AG20443 (cell line): ENCODE data around the gene GALNT2.

Experiments used
- DNase-seq: peaks from one replicate; pipeline ENCODE4 v3.0.0; 2012; ENCODE audit warnings: low spot score, mixed read lengths

Gene GALNT2

DNA sequence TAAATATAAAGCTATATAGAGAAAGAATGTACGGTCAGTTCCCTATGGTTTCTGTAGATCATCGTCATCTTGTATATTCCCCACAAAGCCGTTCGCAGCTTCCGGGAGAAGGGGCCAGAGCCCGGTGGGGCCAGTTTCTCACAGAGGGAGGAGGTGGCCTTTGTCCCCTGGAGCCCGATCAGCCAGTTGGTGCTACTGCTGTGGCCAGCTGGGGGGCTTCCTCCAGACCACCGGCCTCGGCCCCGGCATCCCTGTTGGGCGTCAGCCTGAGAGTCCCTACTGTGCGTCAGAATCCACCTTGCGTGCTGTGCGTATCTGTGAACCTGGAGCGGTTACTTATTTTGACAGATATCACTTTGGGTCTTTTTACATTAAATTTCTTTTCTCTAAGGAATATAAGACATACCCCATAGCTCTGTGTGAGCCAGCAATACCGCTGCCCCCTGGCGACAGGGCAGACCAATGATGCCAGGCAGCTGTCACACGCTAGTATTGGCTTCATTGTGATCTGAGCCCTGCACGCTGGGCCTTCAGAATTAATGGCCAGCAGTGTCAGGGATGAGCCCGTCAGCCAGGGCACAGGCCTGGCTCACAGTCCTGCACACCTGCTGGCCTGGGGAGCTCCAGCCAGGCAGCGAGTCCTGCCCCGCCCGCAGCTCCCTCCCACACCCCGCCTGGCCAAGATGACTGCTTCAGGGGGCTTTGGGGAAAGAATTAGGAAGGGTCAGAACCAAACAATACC is 213.2 kb downstream of the GALNT2 start:
- DNase-seq = no peak

DNA sequence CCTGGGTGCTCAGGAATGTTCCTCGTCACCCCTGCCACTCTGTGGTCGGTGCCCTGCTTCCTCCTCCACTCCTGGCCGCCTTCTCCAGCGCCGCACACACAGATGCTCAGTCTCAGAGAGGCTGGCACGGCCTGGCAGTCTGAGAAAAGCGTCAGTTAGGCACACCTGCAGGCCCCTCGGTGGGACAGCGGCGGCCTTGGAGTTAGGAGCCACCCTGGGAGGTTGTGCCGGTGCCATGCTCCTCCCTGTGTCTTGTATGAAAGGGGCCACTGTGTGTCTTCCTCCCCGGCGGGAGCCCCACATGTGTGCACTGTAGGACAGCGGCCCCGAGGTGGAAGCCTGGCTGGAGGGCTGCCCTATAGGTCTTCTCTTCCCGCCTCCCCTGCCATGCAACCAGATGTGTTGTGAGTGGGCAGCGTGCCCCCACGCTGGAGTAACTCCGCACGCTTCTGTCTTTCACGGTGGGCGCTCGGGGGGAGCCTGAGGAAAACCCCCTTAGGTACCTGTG is 213.9 kb downstream of the GALNT2 start:
- no peak for DNase-seq

DNA sequence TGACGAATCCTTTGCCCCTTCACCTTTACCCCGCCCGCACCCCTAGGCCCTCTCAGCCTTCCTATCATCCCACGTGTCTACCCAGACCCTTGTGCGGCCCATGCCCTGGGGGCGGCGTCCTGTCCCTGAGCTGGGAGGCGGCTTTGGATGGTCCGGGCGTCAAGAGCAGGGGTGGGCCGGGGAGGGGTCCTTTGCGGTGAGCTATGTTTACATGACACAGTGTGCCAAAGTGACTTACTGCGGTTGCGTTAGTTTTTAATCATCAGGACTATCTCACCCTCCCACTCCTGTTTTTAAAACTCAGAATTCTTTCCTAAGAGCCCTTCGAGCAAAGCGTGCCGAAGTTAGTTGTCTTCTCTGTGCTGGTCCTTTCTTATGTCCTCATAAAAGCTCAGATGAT is 214.5 kb downstream of the GALNT2 start:
- no peak for DNase-seq

DNA sequence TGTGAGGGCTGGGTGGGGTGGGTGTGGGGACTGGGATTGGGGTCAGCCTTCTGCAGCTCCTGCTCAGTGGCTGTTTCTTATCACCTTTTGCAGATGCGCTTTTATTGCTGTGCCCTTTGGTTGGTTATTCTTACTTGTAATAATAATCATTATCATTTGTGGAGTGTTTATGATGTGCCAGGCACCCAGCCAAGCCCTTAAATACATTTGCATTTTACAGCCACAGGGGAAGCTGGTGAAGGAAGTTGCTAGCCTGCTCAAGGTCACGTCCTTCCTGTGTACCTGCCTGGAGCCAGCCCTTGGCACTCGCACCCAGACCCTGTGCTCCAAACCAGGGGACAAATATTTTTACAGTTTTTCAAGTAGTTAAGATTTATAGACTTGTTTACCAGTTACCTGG is 215.1 kb downstream of the GALNT2 start:
- DNase-seq = no peak

DNA sequence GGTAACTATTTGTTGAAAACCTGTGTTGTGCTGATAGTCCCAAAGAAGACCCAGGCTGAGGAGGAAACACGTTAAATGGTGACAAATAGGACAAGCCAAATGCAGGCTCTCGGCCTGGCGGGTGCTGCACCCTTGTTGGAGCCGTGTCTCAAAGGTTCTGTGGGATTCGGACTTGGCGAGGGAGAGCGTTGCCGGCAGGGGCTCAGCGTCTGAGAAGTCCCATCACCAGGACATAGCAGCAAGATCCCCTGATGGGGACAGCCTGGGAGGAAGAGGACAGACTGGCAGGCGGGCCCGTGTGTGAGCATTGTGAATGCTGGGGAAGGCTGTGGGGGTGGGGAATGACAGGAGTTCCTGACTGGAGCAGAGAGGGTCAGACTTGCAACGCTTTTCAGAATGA is 216.6 kb downstream of the GALNT2 start:
- DNase-seq = no peak

DNA sequence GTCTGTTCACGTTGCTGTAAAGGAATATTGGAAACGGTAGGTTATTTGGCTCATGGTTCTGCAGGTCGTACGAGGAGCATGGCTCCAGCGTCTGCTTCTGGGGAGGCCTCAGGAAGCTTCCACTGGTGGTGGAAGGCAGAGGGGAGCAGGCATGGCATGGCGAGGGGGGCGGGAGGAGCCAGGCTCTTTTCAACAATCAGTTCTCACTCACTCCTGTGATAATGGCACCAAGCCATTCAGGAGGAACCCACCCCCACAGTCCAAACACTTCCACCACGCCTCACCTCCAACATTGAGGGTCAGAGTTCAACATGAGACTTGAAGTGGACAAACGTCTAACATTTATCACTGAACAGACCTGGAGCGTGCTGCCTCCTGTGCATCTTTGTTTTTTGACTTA is 217.9 kb downstream of the GALNT2 start:
- no peak for DNase-seq

DNA sequence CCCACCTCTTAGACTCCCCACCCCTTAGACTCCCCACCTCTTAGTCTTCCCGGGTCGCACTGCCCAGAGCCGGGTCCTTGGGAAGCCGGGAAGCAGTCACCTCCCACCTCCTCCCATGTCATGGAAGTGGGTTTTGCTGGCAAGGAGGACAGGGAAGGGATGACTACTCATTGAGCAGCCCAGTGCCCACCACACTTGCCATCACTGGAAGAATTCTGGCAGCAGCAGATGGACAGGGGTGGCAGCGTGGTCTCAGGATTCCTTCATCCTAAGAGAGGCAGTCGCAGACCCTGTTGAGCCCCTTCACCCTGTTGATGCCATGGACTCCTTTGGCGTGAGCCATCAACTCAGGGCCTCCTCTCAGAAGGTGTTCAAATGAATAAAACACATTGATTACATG is 218.3 kb downstream of the GALNT2 start:
- DNase-seq = no peak

DNA sequence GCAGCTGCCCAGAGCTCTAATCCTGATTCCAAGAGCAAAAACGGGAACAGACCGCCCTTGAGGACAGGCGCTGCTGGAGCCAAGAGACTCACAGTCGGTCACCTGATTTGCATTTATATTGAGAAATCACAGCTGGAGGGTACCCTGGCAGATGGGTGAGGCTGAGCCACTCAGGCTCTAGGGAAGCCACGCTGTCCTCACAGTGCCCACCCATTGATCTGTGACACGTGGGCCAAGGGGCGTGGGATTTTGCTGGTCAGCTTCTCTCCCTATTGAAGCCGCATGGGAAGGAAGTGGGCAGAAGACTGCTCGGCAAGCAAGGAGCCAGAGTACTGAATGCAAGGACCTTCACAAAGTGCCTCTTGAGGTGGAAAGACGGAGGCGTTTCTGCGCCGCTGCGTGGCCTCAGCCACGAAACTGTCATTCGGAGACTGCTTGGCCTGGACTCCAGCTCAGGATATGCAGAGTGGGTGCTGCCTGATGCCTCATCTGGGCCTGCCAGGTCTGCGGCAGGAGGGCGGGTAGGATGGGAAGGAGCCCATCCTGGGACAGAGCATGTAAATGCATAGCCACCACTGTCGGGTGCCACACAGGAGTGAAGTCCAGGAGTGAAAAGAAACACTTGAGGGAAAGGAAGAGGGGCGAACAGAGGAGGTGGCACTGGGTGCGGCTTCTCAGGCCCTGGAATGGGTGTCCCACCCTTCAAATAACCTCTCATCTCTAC is 219.3 kb downstream of the GALNT2 start:
- no peak for DNase-seq

DNA sequence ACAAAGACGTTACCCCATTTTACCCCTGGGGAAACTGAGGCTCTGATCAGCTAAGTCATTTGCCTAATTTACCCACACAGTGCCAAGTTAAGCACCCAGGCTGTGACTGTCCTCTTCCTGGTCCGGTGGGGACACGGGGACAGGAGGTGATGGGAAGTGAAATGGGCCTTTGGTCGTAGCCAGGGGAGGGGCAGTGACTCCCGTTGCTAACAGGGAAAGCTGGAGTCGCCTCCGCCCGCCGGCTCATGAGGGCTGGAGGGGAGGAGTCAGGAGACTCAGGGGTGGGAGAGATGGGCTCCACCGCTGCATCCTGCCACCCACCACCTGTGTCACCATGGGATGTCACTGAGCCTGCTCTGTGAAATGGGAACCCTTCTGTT is 219.8 kb downstream of the GALNT2 start:
- DNase-seq = no peak

DNA sequence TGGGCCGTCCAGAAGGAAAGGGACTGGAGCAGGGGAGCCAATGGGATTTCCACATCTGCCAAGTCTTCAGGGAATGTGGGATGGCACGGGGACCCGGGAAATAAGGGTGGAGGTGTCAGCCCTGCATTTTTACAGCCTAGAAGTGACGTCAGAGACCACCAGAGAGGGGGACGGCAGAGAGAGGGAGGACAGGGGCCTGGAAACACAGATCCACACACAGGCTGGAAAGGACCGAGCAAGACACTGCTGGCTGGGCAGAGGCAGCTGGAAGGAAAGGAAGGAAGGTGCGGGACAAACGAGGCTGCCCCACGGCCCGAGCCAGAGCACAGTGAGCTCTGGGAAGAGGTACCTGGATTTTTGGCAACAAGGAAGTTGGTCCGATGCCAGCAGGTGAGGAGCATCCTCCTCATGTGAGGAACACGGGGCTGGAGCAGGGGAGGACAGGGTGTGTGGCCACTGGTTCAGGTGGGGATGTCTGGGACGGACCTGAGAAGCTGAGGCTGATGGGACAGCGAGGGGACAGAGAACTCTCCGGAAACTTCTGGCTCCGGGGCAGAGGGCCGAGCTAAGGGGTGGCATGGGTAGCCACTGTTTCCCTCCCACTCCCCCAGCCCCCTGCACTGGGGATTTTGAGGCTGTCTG is 220.8 kb downstream of the GALNT2 start:
- no peak for DNase-seq

DNA sequence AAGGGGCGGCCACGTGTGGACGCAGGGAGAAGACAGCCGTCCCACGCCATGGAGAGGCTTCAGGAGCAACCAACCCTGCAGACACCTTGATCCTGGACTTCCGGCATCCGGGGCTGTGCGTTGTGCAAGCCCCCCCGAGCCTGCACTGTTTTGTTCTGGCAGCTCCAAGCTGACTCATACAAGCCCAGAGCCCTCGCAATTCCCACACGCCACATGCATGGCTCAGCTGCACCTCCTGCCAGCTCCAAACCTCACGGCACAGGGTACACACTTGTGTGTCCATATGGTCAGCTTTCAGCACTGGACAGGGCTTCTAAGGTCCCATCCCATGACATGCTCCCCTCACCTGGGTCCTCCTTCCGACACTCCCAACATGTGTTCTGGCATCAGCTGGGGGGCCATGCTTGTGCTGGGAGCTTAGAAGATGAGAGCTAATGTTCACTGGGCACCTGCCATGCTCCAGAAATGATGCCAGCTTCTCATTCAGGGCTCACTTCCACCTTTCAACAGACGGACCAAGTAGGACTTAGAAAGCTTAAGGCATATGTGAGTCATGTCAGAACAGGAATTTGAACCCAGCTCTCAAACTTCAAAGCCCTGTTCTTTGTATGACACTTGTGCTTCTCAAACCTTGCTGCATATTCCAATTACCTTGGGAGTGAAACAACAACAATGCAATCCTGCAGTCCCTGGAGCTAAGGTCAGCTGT is 221.8 kb downstream of the GALNT2 start:
- no peak for DNase-seq

DNA sequence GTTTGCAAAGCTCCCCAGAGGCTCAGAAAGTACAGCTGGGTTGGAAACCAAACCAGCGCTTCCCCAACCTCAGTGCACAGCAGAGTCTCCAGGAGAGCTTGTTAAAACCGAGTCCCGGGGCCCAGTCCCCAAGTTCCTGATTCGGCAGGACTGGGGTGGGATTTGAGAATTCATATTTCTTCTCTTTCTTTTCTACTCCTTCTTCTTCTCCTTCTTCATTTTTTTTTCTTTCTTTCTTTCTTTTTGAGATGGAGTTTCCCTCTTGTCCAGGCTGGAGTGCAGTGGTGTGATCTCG is 222.3 kb downstream of the GALNT2 start:
- DNase-seq = no peak

DNA sequence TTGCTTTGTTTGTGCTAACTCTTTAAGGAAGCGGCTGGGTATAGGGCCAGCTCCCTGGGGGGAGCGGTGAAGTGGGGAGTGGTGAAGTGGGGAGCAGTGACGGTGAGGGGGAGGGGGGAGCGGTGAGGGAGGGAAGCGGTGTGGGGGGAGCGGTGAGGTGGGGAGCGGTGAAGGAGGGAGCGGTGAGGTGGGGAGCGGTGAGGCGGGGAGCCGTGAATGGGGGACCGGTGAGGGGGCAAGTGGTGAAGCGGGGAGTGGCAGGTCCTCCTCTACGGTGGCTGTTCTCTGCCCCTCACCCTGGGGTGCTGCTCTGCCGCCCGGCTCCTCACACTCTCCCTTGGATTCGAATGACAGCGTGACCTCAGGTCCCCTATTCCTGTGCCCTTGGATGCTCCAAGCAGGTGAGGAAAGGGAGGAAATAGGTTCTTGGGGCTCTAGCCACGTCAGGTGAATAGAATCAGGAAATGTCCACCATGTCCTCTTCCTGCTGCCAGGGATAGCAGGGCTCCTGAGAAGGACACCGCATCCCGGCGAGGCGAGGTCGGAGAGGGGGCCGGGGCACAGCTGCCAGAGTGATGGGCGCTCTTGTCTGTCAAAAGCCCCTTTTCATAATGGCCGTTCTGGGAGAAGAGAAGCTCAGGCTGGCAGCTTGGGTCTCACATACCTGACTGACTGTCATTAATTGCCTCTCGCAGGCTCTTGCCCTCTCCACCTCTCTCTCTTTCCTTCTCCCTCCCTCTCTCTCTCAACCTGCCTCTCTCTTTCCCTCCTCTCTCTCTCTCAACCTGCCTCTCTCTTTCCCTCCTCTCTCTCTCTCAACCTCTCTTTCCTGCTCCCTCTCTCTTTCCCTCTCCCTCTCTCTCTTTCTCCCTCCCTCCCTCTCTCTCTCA is 224.9 kb downstream of the GALNT2 start:
- DNase-seq = no peak

DNA sequence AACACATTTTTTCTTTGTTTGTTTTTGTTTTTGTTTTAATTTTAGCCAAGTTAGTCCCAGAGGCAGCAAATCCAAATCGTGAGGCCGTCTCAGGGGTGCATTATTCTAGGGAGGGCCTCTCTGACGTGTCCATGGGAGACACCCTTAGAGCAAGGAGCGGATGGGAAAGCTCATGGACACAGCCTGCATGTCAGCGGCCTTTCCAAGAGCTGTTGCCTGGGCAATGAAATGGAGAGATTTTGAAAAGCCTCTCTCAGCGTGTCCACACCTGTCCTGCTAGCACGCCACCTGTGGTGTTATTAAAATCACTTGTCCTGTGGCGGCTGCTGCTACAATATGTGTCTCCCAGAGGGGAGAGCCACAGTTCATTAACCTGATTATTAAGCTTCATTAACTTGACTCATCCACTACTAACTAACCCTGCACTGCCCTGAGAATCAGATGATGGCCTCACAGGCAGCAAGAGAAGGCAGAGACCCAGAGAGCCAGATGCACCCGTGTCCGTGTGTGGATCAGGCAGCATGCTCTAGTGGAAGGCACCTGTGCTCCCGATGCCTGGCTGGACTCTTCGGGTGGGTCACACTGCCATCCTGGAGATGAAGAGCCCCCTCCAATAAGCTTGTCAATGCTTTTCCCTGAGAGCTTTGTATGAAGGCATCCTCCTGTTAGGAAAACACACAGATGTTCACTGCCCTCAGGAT is 225.8 kb downstream of the GALNT2 start:
- DNase-seq = no peak

DNA sequence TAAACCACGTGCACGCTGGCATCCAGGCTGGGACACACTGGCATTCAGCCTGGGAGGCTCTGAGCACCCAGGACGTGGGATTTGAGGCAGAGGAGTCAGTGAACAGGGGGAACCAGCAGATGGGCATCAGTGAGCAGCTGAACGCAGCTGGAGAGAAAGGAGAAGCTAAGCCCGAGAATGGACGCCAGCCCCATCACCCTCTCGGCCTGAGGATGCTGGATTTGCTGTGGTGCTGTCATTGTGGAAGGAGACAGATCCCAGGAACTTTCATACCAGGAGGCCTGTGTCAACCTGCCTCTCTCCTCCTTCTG is 226.3 kb downstream of the GALNT2 start:
- no peak for DNase-seq

DNA sequence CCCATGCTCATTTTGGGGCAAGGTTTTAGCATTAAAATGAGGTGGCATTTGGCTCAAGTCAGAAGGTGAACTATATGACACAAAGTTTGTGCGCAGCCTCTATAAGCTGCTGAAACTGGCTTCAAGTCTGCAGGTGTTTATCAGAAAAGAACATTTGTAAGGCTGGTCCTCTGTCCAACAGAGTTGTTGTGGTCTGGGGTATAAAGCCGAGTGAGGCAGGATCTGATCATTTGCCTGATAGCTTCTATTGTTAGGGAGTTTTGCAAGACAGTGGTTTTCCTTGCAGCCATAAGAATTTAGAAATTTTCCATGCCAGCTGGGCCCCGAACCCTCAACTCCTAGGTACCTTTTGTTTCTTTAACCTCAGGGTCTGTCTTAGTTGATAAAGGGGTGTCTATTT is 228.3 kb downstream of the GALNT2 start:
- no peak for DNase-seq

DNA sequence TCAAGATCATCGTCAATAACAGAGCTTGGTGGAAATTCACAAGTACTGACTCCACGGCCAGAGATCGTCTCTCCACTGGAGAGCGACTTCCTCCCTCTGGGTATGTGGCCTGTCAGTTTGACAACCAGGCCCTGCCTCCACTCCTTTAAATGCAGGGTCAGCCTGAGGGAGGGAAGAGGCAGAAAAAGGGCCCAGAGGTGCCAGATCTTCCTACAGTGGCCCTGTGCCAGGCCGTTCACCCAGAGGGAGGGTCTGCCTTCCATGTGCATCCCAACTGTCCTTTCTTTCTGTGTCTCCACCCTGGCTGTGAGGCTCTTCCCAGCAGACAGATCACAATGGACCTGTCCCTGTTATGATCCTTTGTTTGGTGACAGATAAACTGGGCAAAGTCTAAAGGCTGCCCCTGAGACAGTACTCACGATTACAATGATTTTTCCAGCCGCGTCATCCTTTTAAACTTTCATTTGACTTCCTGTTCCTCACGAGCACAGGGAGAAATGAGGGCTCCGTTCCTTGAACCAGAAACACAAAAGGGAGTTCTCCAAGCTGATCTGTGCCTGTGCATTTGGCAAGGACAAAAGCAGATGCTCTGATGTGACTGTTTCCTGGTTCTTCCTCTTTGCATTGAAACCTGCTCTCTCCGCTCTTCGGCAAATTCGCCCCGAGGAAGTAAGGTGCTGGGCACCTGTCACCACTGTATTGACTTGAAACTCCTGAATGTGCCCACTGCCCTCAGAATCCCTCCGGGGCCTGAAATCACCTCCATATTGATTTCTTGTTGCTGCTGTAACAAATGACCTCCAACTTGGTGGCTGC is 232.4 kb downstream of the GALNT2 start:
- no peak for DNase-seq

DNA sequence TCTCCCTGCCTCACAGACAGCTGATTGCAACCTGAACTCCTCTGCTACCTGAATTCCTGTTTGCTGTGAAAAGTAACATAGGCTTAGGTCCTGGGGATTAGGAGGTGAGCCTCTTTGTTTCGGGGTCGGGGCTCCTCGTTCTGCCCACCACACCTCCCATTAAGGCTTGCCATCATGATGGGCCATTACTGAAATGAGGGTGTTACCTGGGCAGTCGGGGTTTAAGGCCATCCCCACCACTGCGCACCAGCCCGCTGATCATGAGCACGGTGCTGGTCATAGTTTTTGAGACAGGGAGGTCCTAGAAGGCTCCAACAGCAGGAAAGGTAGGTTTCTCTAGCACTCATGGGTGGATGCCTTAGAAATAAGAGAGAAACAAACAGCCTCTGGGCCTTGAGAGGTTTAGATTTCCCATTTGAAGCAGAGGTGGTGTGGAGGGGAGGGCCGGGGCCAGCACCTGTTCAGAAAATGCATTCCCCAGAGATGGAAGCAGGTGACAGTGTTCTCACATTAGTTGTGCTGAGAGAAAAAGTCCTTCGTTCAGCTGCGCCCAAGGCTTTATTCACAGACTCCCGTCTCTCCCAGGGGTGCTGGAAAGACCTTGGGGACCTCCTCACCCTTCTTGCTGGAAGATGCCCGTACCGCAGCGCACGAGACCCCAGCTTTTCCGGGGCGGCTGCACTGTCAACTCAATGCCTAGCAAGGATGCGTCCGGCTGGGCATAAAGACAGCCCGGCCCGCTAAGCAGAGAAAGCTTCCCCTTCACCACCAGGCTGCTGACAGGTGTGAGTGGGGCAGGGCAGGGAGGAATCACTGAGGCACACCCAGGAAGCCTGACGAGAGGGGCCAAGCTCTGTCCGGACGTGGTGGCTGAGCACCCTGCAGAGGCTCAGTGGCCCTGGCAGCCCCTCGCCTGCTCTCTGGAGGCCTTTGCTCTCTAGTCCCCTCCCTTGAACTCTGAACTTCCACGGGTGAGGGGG is 233.6 kb downstream of the GALNT2 start:
- no peak for DNase-seq

DNA sequence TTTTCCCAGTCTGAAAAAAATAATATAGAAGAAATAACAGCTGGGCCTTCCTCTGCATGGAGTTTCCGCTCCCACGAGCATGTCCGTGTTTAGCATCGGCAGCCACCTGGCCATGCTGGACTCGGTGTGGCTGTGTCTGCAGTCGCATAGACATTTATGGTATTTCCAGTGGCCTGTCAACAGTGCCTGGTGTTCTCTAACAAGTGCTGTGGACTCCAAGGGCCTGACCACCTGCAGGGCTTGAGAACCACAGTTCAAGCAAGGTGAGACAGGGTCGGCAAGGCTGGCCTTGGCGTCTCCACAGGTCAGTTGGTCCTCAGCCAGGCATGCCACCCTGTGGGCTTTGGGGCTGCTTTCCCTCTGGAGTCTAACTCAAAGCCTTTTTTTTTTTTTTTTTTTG is 234.3 kb downstream of the GALNT2 start:
- no peak for DNase-seq
